HCT116 (cell line): ENCODE results near the gene WNK1. TPM values are rescaled to one million over a fixed set of nuclear protein-coding genes. Genes with fewer than 3 reads are reported as not detected.

Source experiments
- ATAC-seq: fragments of 200-7000 bp; cut with Tn5 transposase; 2 replicates; pipeline ENCODE4 v1.9.1; 2020; ENCODE audit warnings: mild to moderate bottlenecking, moderate library complexity
- BruUV-seq: library from RNA; stranded (reverse); fragments of 400-500 nt; replicated peaks from 2 replicates; lab custom pipeline; 2021; lab: Mats Ljungman, UMichigan
- CTCF ChIA-PET: fragments of 300-600 bp; sonication (Branson Sonifier 250); formaldehyde crosslinking; loops from one replicate; lab custom pipeline; 2021; ENCODE audit warnings: antibody characterized with exemption; lab: Charles Lee
- POLR2A ChIA-PET: fragments of 300-600, 350-600 bp; sonication (Branson Sonifier 250); formaldehyde crosslinking; loops from one replicate; lab custom pipeline; 2021; ENCODE audit warnings: antibody characterized with exemption; lab: Charles Lee
- RAD21 ChIA-PET, 2 experiments: fragments of 300-600 bp; sonication (Branson Sonifier 250); formaldehyde crosslinking; loops; one replicate each; lab custom pipeline; 2023; ENCODE audit warnings: low total read pairs in 2 of 2; ENCODE audit not compliant: uncharacterized antibody in 2 of 2, unreplicated experiment in 2 of 2, low non-redundant PET in 1 of 2; lab: Charles Lee
- DNase-seq: peaks from one replicate; pipeline ENCODE4 v3.0.0-alpha.2; 2010; ENCODE audit warnings: low read depth, low spot score
- H2AFZ ChIP-seq: fragments of 200-600 bp; shearing (Covaris generic), sonication (generic); 2 replicates; pipeline ENCODE4 v1.6.1; 2017; ENCODE audit warnings: low read depth, mixed run types, mixed read lengths, antibody characterized with exemption, low read length; ENCODE audit not compliant: poor library complexity, severe bottlenecking
- H3K27ac ChIP-seq: 2 replicates; pipeline ENCODE4 v1.5.1; 2012; ENCODE audit warnings: low read depth, low read length
- H3K27me3 ChIP-seq: fragments of 200-600 bp; sonication (generic); 2 replicates; pipeline ENCODE4 v1.6.1; 2016; ENCODE audit warnings: mixed run types, low read length, mixed read lengths; ENCODE audit not compliant: insufficient read depth
- H3K36me3 ChIP-seq, 2 experiments: fragments of 200-500 bp in 1 of 2; fragments of 200-600 bp in 1 of 2; sonication (Bioruptor generic) in 1 of 2; sonication (generic) in 1 of 2; 2 replicates each; pipeline versions ENCODE4 v1.5.1 to v1.6.1; 2014 to 2016; ENCODE audit warnings: low read length in 2 of 2, inconsistent platforms in 1 of 2, mixed read lengths in 1 of 2, mixed run types in 1 of 2; ENCODE audit not compliant: insufficient read depth in 2 of 2, control insufficient read depth in 1 of 2
- H3K4me1 ChIP-seq, 2 experiments: fragments of 200-600 bp in 1 of 2; sonication (generic) in 1 of 2; 2 replicates each; pipeline versions ENCODE4 v1.5.1 to v1.6.1; 2012 to 2017; ENCODE audit warnings: low read length in 2 of 2, inconsistent platforms in 1 of 2, mild to moderate bottlenecking in 1 of 2, mixed read lengths in 1 of 2, mixed run types in 1 of 2, moderate library complexity in 1 of 2; ENCODE audit not compliant: insufficient read depth in 2 of 2, control insufficient read depth in 1 of 2
- H3K4me2 ChIP-seq: fragments of 200-600 bp; sonication (generic); 2 replicates; pipeline ENCODE4 v1.6.1; 2017; ENCODE audit warnings: mixed run types, low read length, mixed read lengths
- H3K4me3 ChIP-seq, 2 experiments: fragments of 200-600 bp in 1 of 2; sonication (generic) in 1 of 2; replicated peaks in 1 of 2; 2 replicates each; pipeline ENCODE4 v1.5.1; 2011 to 2016; ENCODE audit warnings: low read length in 2 of 2, control low read depth in 1 of 2, low read depth in 1 of 2, mild to moderate bottlenecking in 1 of 2, mixed read lengths in 1 of 2, mixed run types in 1 of 2
- H3K79me2 ChIP-seq: fragments of 200-600 bp; sonication (generic); 2 replicates; pipeline ENCODE4 v1.6.1; 2017; ENCODE audit warnings: mild to moderate bottlenecking, mixed run types, low read length, moderate library complexity, mixed read lengths; ENCODE audit not compliant: insufficient read depth
- H3K9ac ChIP-seq: fragments of 200-600 bp; sonication (generic); 2 replicates; pipeline ENCODE4 v1.6.1; 2016; ENCODE audit warnings: low read length, mixed read lengths
- H3K9me2 ChIP-seq: fragments of 200-600 bp; sonication (generic), shearing (Covaris generic); 2 replicates; pipeline ENCODE4 v1.6.1; 2017; ENCODE audit warnings: mixed run types, mild to moderate bottlenecking, moderate library complexity; ENCODE audit not compliant: insufficient read depth
- H3K9me3 ChIP-seq, 2 experiments: fragments of 200-500 bp in 1 of 2; fragments of 200-600 bp in 1 of 2; sonication (Bioruptor generic) in 1 of 2; sonication (generic) in 1 of 2; 2 replicates each; pipeline ENCODE4 v1.6.1; 2014 to 2017; ENCODE audit warnings: low read length in 2 of 2, mixed read lengths in 2 of 2, inconsistent platforms in 1 of 2, low read depth in 1 of 2, mild to moderate bottlenecking in 1 of 2, mixed run types in 1 of 2, moderate library complexity in 1 of 2; ENCODE audit not compliant: control insufficient read depth in 1 of 2, insufficient read depth in 1 of 2
- H4K20me1 ChIP-seq: fragments of 200-600 bp; sonication (generic), shearing (Covaris generic); 2 replicates; pipeline ENCODE4 v1.6.1; 2017; ENCODE audit warnings: mixed run types, mild to moderate bottlenecking, moderate library complexity; ENCODE audit not compliant: insufficient read depth
- FOSL1 ChIP-seq: IDR thresholded peaks from 2 replicates; pipeline ENCODE4 v1.6.1; 2012; ENCODE audit warnings: low read depth
- MAX ChIP-seq: IDR thresholded peaks from 2 replicates; pipeline ENCODE4 v1.6.1; 2012
- YY1 ChIP-seq: IDR thresholded peaks from 2 replicates; pipeline ENCODE4 v1.6.1; 2011; ENCODE audit warnings: low read length, low read depth, moderate library complexity, mild to moderate bottlenecking; ENCODE audit not compliant: insufficient replicate concordance; ENCODE audit errors: extremely low read depth
- intact Hi-C: fragments of 100-400 bp; cut with micrococcal nuclease; formaldehyde crosslinking; loops from 2 replicates; pipeline ENCODE4 v1.10.0; 2022
- total RNA-seq: library from RNA; stranded (reverse); gene quantifications from one replicate; pipeline ENCODE4 v1.2.1, GENCODE V29; 2021; ENCODE audit not compliant: unreplicated experiment
- TF ChIP-seq, protein P1 (sequence below): IDR thresholded peaks from 2 replicates; pipeline ENCODE4 v1.6.1; 2012
- TF ChIP-seq, protein P2 (sequence below): IDR thresholded peaks from 2 replicates; pipeline ENCODE4 v1.6.1; 2012; ENCODE audit warnings: low read depth

WNK1 gene
- total RNA-seq, 1 experiment from 2014 or later: 81.0 TPM

GRCh38 chr12:852864-853263, 100.5 kb downstream of the WNK1 start (continued):
- no peak for TF ChIP-seq MAX
- TF ChIP-seq, all 23 proteins: peak for 0

DNA sequence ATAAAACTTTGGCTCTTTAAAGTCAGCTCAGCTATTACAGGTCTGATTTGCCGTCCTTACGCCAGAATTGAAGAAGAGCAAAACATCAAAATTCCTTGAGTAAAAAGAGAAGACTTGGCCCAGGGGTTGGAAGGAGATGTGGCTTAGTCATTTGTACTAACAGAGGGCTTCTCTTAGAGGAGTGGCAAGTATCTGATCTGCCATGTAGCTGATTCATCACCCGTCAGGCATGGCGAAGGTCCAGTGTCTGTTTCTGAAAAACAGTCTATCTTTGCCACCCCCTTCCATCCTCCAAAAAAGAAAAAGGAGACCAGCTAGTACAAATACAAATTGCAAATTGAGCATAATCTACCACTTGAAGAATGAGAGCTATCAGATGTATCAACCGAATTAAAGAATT, 105.2 kb downstream of the WNK1 start:
- intact Hi-C loops: no loop called here
- H4K20me1 ChIP-seq: peaks cover 4% of the 10 kb centered on the region
- H3K79me2 ChIP-seq: peaks cover 24% of the 10 kb centered on the region
- H3K27ac ChIP-seq: no peak overlapping the region
- peaks cover 12 to 14% of the 10 kb centered on the region in 2 experiments; a peak in 3 of 4 replicates for H3K36me3 ChIP-seq
- H3K9ac ChIP-seq: no peak overlapping the region
- DNase-seq (no peak), ATAC-seq (no peak; the same call in 1 of the 2 replicates)
- H3K9me3 ChIP-seq: no peaks in the 10 kb centered on the region
- no peaks in the 10 kb centered on the region for H3K27me3 ChIP-seq
- H3K9me2 ChIP-seq: no peaks in the 10 kb centered on the region
- BruUV-seq: no TSS peak
- H3K4me2 ChIP-seq: no peak overlapping the region
- ChIA-PET POLR2A (interaction anchor here (0.7 kb wide), 1 partner anchor 92 kb away, joined by 3 read pairs; the partner anchor contains the start of gene RAD52), RAD21 (no interaction called here), CTCF (no interaction called here)
- H3K4me1 ChIP-seq: no peaks in the 10 kb centered on the region
- TF ChIP-seq FOSL1 (no peak), YY1 (no peak), MAX (no peak)
- TF ChIP-seq, protein P1, sequence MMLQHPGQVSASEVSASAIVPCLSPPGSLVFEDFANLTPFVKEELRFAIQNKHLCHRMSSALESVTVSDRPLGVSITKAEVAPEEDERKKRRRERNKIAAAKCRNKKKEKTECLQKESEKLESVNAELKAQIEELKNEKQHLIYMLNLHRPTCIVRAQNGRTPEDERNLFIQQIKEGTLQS: no peak
- TF ChIP-seq, protein P2, sequence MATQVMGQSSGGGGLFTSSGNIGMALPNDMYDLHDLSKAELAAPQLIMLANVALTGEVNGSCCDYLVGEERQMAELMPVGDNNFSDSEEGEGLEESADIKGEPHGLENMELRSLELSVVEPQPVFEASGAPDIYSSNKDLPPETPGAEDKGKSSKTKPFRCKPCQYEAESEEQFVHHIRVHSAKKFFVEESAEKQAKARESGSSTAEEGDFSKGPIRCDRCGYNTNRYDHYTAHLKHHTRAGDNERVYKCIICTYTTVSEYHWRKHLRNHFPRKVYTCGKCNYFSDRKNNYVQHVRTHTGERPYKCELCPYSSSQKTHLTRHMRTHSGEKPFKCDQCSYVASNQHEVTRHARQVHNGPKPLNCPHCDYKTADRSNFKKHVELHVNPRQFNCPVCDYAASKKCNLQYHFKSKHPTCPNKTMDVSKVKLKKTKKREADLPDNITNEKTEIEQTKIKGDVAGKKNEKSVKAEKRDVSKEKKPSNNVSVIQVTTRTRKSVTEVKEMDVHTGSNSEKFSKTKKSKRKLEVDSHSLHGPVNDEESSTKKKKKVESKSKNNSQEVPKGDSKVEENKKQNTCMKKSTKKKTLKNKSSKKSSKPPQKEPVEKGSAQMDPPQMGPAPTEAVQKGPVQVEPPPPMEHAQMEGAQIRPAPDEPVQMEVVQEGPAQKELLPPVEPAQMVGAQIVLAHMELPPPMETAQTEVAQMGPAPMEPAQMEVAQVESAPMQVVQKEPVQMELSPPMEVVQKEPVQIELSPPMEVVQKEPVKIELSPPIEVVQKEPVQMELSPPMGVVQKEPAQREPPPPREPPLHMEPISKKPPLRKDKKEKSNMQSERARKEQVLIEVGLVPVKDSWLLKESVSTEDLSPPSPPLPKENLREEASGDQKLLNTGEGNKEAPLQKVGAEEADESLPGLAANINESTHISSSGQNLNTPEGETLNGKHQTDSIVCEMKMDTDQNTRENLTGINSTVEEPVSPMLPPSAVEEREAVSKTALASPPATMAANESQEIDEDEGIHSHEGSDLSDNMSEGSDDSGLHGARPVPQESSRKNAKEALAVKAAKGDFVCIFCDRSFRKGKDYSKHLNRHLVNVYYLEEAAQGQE: no peak
- H2AFZ ChIP-seq: no peak overlapping the region
- H3K4me3 ChIP-seq: no peak overlapping the region
